GM21723 (cell line): Measurements from ENCODE around the gene FHDC1.

Experiments
- ATAC-seq: cut with Tn5 transposase; IDR thresholded peaks from one replicate; pipeline ENCODE4 v1.9.1; 2021; ENCODE audit warnings: mild to moderate bottlenecking, moderate library complexity; ENCODE audit not compliant: unreplicated experiment

FHDC1 gene

DNA sequence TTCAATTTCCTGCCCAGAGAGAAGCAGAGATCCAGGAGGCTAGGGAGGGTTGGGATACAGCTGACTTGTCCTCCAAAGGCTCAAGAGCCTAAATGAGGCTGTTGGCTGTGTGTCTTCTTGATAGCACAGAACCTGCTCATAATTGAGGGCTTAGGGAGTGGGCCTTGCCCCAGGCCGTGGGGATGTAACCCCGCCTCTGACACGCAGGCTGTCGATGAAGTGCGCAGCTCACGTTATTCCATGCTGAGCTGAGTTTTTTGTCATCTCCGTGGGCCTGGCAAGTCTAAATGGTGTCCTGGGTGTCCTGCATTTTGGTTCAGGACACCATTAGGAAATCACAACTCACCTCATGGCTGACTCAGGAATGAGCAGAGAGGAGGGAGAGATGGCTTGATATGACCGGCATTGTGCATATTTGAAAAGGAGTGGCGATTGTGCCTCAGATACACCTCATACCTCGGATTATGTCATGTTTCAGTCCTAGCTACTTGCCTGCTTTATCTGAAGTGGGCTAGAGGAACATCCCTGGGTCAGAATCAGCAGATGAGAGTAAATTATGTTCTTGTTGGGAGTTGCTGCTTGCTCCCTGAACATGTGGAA lies 43.7 kb downstream of the FHDC1 start:
- ATAC-seq = no peak

DNA sequence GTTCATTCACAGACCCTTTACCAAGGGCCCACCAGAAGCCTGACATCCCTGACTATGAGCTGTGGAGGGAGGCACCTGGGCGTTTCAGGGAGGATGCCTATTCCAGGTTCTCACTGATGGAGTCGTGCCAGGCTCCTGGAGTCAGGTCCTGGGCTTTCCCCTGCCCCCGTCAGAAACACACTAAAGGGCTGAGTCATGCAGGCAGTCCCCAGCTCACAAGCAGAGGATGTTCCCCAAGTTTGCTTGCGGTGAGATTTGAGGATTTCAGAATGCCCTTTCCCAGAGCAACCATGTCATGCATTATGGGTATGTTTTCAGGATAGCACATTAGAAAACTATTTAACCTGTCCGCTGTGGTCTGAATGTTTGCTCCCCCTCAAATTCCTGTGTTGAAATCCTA lies 45.2 kb downstream of the FHDC1 start:
- no peak for ATAC-seq

DNA sequence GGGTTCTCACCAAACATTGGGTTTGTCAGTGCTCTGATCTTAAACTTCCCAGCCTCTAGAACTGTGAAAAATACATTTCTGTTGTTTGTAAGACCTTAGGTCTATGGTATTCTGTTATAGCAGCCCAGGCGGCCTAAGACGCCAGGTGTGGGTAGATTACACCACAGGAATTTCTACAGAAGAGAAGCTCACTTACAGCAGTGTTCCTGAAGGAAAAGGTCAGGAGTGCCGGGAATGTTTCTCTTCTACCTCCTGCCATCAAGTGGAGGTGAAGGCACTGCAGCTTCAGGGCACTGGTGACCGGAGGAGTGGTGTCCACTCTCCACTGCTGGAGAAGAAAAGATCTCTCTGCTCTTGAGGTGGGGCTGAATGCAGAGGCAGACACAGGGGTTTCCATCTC lies 45.7 kb downstream of the FHDC1 start:
- ATAC-seq = no peak

DNA sequence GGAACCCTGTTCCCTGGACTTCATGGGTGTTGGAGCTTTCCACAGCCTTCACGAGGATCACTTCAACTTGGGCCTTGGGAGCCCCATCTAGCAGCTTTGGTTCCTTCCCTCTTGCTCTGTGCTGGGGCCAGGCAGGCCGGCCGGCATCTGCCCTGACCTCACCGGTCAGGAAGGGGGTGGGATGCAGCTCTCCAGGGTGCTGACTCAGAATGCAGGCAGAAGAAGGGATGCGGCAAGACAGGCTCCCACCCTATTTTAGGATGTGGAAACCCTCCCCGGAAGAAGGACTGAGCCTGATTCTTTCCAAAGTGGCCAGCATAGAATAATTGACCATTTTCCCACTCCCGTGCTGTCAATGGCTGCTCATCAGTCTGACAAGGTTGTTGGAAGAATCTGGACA lies 47.1 kb downstream of the FHDC1 start:
- ATAC-seq = no peak

DNA sequence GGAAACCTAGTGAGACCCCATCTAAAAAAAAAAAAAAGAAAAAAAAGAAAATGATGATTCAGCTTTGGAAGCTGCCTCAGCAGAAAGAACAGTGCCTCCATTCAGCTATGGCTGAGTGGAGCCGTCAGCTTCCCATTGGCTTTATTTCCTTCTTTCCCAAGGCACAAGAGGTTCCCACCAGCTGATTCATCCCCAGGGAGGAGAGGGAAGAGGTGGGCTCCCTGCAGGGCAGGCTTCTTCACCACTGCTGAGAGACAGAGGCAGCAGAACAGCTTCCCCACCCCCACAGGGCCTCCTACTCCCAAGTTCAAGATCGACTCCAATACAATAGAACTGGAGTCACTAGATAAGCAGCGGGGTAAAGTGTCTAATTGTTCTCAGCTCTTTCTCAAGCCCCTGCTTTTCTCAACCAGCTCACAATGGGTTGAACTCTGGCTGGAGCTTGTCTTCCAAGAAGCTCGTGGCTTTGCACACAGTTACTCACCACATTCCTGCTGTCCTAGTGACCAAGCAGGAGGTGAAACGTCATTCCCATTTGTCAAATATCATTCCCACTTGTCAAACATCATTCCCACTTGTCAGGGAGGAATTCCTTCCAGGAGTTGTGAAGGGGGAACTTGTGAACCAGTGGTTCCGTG lies 47.8 kb downstream of the FHDC1 start:
- ATAC-seq = no peak

DNA sequence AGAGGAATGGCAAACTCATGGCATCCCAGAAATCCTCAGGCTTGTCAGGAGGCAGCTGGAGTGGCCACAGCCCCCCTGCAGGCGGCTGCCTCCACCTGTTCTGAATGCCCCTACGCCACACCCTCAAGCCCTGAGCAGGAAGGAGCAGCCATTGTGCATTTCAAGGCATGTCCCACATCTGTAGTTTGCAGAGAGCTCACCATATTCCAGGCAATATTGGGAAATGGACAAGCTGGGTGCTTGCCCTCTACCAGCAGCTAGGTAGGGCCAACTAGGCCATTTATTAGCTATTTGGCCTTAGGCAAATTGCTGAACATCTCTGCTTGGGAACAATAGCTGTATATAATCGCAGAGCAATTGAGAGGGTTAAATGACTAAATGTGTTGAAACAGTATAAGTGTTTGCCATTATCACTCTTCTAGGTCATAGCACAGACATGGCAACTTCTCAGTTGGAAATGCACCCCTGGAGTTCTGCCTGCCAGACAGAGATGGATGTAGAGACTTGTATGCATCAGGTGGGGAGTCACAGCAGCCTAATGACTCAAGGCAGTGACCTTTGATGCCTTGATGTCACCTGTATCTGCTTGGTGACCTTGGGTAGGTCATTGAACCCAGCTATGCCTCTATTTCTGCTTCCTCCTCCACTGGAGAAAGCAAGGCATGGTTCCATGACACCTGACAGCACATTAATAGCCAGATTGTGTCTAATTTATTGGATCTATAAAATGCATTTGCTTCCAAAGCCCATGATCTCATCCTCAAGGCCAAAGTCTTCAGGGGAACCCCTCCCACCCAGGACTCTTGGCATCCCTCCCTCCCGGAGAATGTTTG lies 52.8 kb downstream of the FHDC1 start:
- no peak for ATAC-seq

DNA sequence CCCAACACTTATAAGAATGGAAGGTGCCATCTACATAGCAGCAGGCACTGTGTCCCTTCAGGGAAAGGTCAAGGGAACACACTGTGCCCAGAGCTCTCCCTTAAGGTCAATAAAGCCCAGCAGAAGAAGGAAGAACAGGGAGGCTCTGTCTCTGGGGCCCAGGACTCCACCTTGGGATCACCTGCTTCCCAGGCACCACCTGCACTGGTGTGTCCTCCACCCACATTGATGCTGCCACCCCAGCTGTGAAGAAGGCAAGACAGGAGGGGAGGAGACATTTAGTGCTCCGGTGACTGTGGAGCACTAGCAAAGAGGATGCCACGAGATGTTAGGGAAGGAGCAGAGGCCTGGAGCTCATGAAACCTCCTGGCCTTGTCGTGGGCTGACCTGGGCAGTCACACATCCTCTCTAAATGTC lies 53.4 kb downstream of the FHDC1 start:
- no peak for ATAC-seq

DNA sequence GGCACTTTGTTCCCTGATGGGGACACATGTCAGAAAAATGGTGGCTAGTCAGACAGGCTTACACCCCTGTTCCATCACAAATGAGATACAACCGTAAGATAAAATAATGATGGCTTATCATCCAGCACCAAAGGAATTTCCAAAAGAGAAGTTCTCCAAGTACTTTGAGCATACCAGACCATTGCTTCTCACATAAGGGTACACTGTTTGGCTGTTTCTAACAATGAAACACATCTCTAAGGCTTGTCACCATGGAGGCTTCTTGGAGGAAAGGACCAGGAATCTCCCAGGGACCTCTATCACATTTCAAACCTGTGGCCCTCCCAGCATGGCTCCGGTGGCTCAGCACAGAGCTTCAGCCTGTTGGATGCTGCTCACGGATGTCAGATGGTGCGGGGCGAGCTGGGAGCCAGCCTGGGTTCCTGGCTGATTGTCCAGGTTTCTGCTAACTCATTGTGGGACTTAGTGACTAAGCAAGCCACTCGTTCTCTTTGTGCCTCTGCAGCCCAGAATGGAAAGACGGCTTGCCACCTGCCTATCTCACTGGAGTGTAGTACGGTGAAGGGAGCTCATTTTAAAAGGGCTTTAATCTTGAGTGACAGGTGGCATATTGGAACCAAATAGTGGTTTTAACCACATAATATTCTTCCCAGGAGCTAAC lies 54.5 kb downstream of the FHDC1 start:
- ATAC-seq = no peak

DNA sequence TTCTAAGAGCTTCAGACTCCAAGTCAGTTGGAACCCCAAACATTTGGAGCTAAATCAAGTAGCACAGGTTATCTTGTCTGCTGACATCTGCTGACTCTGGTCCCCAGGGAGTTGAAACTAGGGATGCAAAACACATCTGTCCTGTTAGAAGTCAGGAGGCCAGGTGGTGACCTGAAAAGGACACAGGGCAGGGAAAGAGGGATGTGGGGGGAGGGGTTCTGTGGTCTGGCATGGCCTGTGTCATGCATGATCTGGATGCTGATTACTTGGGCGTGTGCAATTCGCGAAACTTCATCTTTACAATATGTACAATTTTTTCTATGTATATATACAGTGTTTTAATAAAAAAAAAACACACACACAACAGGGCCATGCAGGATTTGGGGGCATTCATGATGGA lies 55.3 kb downstream of the FHDC1 start:
- no peak for ATAC-seq

DNA sequence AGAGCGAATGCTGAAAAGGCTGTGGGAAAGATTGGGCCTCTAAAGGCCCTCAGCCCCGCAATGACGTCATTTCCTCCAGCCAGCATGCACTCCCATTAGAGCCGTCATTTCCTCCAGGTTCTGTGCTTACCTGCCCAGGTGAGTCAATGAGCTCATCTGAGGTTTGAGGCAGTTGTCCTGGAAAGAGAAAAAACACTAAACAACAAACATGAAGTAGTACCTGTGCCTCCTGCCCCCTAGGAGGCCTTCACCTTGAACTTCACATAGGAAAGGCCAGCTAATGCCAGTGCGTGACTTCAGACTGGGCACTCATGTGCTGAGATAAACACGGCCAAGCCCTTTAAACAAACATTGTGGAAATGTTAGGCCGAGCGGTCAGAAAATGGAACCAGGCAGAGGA lies 55.9 kb downstream of the FHDC1 start:
- ATAC-seq = no peak

DNA sequence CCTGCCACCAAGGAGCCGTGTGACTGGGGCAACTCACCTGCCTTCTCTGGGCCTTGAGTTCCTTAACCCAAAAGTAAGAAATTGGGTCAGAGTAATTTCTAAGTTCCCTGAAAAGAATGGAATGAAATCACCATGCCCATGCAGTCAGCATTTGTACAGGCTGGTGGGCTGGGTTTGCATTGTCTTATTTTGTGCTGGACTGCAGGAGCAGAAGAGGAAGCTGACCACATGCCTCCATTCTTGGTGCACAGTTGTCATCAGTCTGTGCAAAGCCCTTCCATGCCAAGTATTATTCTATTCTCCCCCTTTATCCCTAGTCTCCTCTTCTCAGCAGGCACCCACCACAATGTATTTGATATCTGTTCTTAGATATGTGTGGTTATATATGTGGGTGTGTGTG lies 56.3 kb downstream of the FHDC1 start:
- no peak for ATAC-seq

DNA sequence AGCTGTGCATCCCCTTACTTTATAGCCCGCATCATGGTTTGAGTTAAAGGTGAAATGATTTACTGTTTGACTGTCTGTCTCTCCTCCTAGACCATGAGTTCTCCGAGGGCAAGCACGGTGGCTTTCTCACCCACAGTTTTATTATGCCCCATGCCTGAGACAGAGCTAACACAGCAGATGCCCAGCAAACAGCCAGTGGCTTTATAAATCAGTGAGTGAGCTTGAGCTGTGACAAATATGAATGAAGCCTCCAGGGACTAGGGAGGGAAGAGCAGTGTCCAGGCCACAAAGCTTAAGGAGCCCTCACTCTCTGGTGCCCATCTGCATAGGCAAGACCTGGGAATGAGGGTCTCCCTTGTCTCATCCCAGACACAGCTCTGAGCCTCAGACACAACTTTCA lies 57.9 kb downstream of the FHDC1 start:
- no peak for ATAC-seq

DNA sequence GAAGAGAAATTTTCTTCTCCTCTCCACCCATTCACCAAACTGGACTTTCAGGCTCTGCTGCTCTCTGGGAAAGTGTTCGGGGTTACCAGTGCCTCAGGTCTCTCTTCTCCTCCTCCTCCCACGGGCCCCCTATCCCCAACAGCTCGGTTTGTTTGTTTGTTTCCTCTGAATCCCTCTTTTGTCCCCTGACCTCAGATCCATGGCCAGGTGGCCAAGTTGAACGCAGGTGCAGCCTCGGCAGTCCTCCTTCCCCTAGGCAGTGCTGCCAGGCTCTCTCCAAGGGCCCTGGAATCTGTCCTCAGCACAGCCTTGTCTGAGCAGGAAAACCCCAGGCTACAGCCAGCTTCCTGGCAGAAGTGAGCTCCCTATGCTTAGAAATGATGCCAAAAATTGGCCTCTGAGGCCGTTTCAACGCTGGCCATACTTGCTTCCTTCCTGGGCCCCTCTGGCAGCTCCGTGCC lies 60.0 kb downstream of the FHDC1 start:
- no peak for ATAC-seq

DNA sequence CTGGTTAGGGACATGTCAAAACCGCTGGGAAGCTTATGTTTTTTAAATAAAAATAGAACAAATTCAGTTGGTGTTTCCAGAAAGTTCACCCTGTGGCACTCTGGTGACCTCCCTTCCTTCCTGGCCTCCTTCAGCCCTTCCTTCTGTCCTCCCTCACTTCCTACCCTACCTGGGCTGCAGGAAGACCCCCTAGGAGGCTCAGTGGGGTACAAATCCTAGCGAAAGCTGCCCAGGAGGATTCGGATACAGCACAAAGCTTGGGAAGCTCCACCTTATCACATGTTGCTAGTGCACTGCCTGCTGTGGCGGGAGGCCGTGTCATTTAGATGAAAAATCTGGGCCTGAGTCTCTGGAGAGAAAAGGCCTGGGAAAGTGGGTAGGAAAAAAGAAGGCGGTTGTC lies 60.5 kb downstream of the FHDC1 start:
- ATAC-seq = no peak

DNA sequence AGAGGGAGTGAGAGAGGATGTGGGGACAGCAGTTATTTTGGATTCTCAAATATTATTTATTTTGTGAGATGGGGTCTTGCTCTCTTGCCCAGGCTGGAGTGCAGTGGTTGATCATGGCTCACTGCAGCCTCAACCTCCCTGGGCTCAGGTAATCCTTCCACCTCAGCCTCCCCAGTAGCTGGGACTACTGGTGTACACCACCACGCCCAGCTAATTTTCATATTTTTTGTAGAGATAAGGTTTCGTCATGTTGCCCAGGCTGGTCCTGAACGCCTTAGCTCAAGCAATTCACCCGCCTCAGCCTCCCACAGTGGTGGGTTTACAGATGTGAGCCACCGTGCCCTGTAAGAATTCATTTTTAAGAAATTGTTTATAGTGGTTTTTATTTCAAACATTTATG lies 61.2 kb downstream of the FHDC1 start:
- ATAC-seq = no peak

DNA sequence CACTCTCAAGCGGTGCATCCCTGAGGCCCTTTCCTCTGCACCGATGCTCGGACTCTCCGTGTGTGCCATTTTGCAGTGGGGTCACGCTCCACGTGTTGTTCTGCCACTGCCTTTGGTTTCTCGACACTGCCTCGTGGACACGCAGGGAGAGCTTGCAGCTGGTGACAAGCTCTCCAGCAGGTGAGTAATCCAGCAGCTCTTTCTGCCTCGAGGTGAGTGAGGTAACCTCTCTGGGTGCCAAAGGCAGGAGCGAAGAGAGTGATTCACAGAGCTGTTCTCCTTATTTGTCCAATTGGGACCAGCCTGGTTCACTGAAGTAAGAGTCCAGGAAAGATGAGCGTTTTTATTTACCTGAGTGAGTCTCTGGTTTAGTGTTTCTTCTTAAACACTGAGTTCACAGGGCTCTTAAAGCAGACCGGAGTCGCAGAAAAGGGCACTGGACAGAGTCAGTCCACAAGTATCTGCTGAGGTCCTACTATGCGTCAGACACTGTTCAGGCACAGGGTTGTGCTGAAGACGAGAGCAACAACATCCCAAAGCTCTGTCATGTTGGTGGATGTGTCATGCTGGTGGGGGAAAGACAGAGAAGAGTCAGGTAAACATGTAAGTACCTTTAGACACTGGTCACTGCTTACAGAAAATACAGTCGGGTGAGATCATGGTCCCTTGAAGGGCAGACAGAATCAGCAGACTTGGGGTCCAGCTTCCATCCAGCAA lies 61.8 kb downstream of the FHDC1 start:
- no peak for ATAC-seq

DNA sequence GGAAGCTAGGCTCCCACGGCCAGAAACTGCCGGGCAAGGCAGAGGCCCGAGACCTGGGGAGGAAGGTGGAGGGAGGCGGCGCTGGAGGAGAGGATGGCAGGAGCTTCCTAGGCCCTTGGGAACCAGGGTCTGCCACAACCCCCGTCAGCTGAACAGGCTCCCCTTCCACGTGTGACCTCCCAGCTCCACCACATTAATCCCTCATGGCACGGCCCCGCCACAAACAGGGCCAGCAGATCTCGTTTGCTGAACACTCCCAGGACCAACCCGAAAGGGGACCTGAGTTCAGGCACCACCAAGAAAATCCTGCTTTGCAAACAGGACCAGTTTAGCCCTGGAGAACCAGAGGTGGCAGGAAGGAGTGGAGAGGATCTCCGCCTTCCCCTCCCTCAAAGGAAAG lies 62.7 kb downstream of the FHDC1 start:
- no peak for ATAC-seq

DNA sequence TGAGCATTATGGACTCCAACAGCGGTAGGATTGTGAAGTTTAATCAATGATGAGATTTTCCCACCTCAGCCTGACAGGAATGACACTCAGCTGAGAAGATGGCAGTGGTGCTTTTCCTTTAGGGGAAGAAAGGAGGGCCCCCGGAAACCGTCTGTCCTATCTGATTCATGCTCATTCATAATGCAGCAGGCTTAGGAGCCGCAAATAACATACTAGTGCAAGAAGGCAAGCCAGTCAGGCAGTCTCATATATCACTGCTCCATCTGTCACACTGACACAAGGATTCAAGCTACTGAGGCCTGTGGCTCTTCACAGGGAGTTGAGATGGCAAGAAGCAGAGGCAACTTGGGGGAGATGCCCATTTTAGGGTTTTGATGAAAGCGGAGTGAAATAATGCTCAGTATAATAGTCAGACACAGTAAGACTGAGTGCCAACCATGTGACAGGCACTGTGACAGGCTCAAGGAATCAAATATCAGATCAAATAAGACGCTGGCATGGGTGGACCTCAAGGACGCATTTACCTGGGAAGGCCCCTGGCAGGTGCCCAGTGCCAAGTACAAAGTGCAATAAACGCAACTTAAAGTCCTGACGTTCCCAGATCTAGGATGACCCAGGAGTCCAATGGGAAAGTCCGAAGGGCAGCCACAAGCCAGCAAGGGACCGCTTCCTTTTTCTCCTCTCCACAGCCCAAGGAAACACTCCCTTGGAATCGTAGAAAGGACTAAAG lies 63.4 kb downstream of the FHDC1 start:
- ATAC-seq = no peak

DNA sequence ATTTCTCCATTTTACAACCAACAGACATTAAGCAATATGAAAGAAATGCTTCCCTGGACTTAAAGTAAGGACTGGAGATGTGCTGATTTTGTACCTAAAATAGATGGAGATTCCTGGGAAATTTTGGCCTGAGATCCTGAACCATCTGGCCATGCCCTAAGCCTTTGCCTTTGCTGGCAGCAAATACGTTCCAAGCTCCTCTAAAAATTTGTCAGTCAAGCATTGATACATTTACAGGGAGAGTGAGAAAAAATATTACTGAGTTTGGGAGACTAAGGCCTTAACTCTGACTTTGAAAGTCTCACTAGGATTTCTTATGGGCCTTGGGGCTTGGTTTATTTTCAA lies 63.9 kb downstream of the FHDC1 start:
- no peak for ATAC-seq

DNA sequence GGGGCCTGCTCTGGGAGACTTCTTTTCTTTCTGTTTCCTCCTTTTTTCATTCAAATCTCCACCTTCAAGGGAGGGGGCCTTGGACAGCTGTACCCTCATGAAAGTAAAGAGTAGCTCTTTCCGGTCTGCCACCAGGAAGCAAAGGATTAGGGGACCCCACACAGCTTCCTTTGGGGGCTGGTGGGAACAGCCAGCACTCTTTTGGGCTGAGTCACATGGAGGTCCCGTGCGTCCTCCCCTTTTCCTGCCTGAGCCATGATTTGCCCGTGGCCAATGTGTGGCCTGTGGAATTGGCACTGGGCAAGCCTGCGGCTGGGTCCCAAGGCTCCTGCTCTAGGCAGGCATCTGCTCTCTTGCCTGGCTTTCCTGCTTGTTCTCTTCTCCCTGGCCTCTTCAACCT lies 65.5 kb downstream of the FHDC1 start:
- no peak for ATAC-seq
